A549 treated with CORT108297 at 1 μM for 4 hours (cell line): ENCODE measurements around the gene SLC36A2. TPM values are rescaled to one million over a fixed set of nuclear protein-coding genes. Genes with fewer than 3 reads are reported as not detected.

Experiments
- total RNA-seq: library from RNA; stranded (reverse); fragments of 200-300 nt; extraction: Qiagen RNA extraction; gene quantifications from 5 replicates; pipeline ENCODE4 v1.2.3, GENCODE V29; 2022

Gene SLC36A2
- not detected in 5 replicates for total RNA-seq

DNA sequence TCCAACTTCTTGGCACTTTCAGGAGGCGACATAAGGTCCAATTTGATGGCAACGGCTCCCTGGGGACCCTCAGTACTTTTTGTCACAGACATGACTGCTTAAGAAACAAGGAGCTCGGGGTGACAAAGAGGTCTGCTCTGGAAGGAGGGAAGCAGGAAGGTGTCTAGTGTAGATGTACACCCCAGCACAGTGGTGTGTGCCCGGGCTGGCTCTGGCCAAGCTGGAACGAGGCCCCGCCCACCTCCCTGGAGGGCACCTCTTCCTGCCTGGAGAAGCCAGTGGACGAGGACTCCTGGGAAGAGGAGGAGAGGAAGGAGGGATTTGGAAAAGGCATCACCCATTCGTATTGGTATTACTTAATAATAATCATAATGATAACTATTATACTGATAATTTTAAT lies at the start of gene SLC36A2:
Gene SLC36A2, minus strand, starts transcription at position 191 of the 400 bp plus-strand sequence. Its CDS starts 99 bp downstream, at position 92.

GRCh38 chr5:151303666-151304065 lies 43.7 kb downstream of the SLC36A2 start, which contains the start of gene SLC36A3:
Gene SLC36A3 (minus strand): TSS chr5:151303766. CDS start chr5:151303354, 412 bp downstream.

Other genes with a start within 250 kb of the SLC36A2 start
- 36.3 to 42.8 TPM (median 40.1 TPM) in 5 replicates for gene ANXA6, start 189.8 kb downstream of the SLC36A2 start, total RNA-seq
- 1.3 to 1.9 TPM (median 1.7 TPM) in 5 replicates for gene CCDC69, start 123.5 kb downstream of the SLC36A2 start, total RNA-seq
- gene GM2A, start 94.4 kb downstream of the SLC36A2 start, total RNA-seq: 15.7 to 18.1 TPM (median 16.3 TPM) in 5 replicates
- not detected in 5 replicates for gene SLC36A3, start 43.8 kb downstream of the SLC36A2 start, total RNA-seq
- gene SLC36A1, start 100.0 kb upstream of the SLC36A2 start, total RNA-seq: 9.0 to 10.4 TPM (median 9.5 TPM) in 5 replicates
- 0.01 to 0.02 TPM (median 0.01 TPM) in 3 of 5 replicates, not detected in the others for gene FAT2, start 243.8 kb upstream of the SLC36A2 start, total RNA-seq